H9 (cell line): ENCODE results near the gene ACOXL. TPM values are rescaled to one million over a fixed set of nuclear protein-coding genes. Genes with fewer than 3 reads are reported as not detected.

Experiments used
- DNase-seq: peaks from one replicate; pipeline ENCODE4 v3.0.0-alpha.2; 2017
- H2AFZ ChIP-seq: one replicate; pipeline ENCODE4 v1.6.1; 2013; ENCODE audit warnings: mild to moderate bottlenecking, low read length, control low read depth, moderate library complexity
- H2AK5ac ChIP-seq: 2 replicates; pipeline ENCODE4 v1.6.1; 2013; ENCODE audit warnings: low read length, control low read depth, mixed read lengths; ENCODE audit not compliant: insufficient read length
- H2BK120ac ChIP-seq: one replicate; pipeline ENCODE4 v1.6.1; 2013; ENCODE audit warnings: low read depth, mild to moderate bottlenecking, low read length, control low read depth, inconsistent platforms; ENCODE audit not compliant: poor library complexity, severe bottlenecking
- H2BK12ac ChIP-seq: 2 replicates; pipeline ENCODE4 v1.6.1; 2013; ENCODE audit warnings: low read length, control low read depth, mixed read lengths, low read depth; ENCODE audit not compliant: insufficient read length
- H2BK15ac ChIP-seq: 2 replicates; pipeline ENCODE4 v1.6.1; 2013; ENCODE audit warnings: low read depth, low read length, control low read depth
- H2BK20ac ChIP-seq: one replicate; pipeline ENCODE4 v1.6.1; 2013; ENCODE audit warnings: low read depth, mild to moderate bottlenecking, low read length, control low read depth, inconsistent platforms; ENCODE audit not compliant: poor library complexity, severe bottlenecking
- H2BK5ac ChIP-seq: 2 replicates; pipeline ENCODE4 v1.6.1; 2013; ENCODE audit warnings: low read length, control low read depth, mixed read lengths; ENCODE audit not compliant: insufficient read length
- H3K14ac ChIP-seq: 2 replicates; pipeline ENCODE4 v1.6.1; 2013; ENCODE audit warnings: low read length, control low read depth; ENCODE audit not compliant: insufficient read depth
- H3K18ac ChIP-seq: 2 replicates; pipeline ENCODE4 v1.6.1; 2013; ENCODE audit warnings: low read depth, mild to moderate bottlenecking, mixed read lengths, low read length, control low read depth; ENCODE audit not compliant: insufficient read length
- H3K23ac ChIP-seq: 2 replicates; pipeline ENCODE4 v1.6.1; 2013; ENCODE audit warnings: low read length, control low read depth, mixed read lengths, low read depth; ENCODE audit not compliant: insufficient read length
- H3K23me2 ChIP-seq: 2 replicates; pipeline ENCODE4 v1.6.1; 2013; ENCODE audit warnings: low read depth, mild to moderate bottlenecking, mixed read lengths, low read length, control low read depth; ENCODE audit not compliant: insufficient read length, poor library complexity, severe bottlenecking
- H3K27ac ChIP-seq: 2 replicates; pipeline ENCODE4 v1.5.1; 2013; ENCODE audit warnings: low read length, control low read depth, mixed read lengths, low read depth; ENCODE audit not compliant: insufficient read length
- H3K27me3 ChIP-seq: 2 replicates; pipeline ENCODE4 v1.6.1; 2013; ENCODE audit warnings: low read length, control low read depth, inconsistent platforms; ENCODE audit not compliant: insufficient read depth
- H3K4ac ChIP-seq: 2 replicates; pipeline ENCODE4 v1.6.1; 2013; ENCODE audit warnings: low read depth, mild to moderate bottlenecking, control low read depth, inconsistent platforms, low read length, moderate library complexity
- H3K4me1 ChIP-seq: 2 replicates; pipeline ENCODE4 v1.6.1; 2013; ENCODE audit warnings: low read length, control low read depth, inconsistent platforms; ENCODE audit not compliant: insufficient read depth
- H3K4me2 ChIP-seq: 2 replicates; pipeline ENCODE4 v1.6.1; 2013; ENCODE audit warnings: low read length, control low read depth, mixed read lengths; ENCODE audit not compliant: insufficient read length, insufficient read depth
- H3K56ac ChIP-seq: 2 replicates; pipeline ENCODE4 v1.6.1; 2013; ENCODE audit warnings: low read depth, mild to moderate bottlenecking, mixed read lengths, low read length, control low read depth; ENCODE audit not compliant: insufficient read length
- H3K79me1 ChIP-seq: 2 replicates; pipeline ENCODE4 v1.6.1; 2013; ENCODE audit warnings: low read depth, mild to moderate bottlenecking, moderate library complexity, low read length, control low read depth, inconsistent platforms; ENCODE audit not compliant: insufficient read depth, poor library complexity, severe bottlenecking
- H3K79me2 ChIP-seq: 2 replicates; pipeline ENCODE4 v1.6.1; 2013; ENCODE audit warnings: low read length, control low read depth, inconsistent platforms; ENCODE audit not compliant: insufficient read depth
- H3K9ac ChIP-seq: 2 replicates; pipeline ENCODE4 v1.6.1; 2013; ENCODE audit warnings: low read length, control low read depth, mixed read lengths; ENCODE audit not compliant: insufficient read length; ENCODE audit errors: extremely low read depth
- H3K9me3 ChIP-seq: one replicate; pipeline ENCODE4 v1.6.1; 2013; ENCODE audit warnings: low read depth, low read length, inconsistent platforms; ENCODE audit not compliant: control insufficient read depth
- H3T11ph ChIP-seq: one replicate; pipeline ENCODE4 v1.6.1; 2013; ENCODE audit warnings: mild to moderate bottlenecking, low read length, control low read depth, inconsistent platforms
- H4K20me1 ChIP-seq: one replicate; pipeline ENCODE4 v1.6.1; 2013; ENCODE audit not compliant: control insufficient read depth, insufficient read length, insufficient read depth
- H4K5ac ChIP-seq: 2 replicates; pipeline ENCODE4 v1.6.1; 2013; ENCODE audit warnings: low read depth, mild to moderate bottlenecking, mixed read lengths, low read length, control low read depth; ENCODE audit not compliant: insufficient read length
- H4K8ac ChIP-seq: replicated peaks from 2 replicates; pipeline ENCODE4 v1.6.1; 2013; ENCODE audit warnings: low read length, control low read depth, mixed read lengths, low read depth; ENCODE audit not compliant: insufficient read length
- H4K91ac ChIP-seq: 2 replicates; pipeline ENCODE4 v1.6.1; 2013; ENCODE audit warnings: low read depth, mild to moderate bottlenecking, moderate library complexity, mixed read lengths, low read length, control low read depth; ENCODE audit not compliant: insufficient read length
- H3K27ac Mint-ChIP-seq, 3 experiments: 2 replicates in 2 of 3; 3 replicates in 1 of 3; pipeline ENCODE4 v1.8.0; 2020 to 2021; ENCODE audit warnings: mixed read lengths in 3 of 3, mild to moderate bottlenecking in 1 of 3, moderate library complexity in 1 of 3
- H3K27me3 Mint-ChIP-seq: 2 replicates; pipeline ENCODE4 v1.8.0; 2021; ENCODE audit warnings: low read depth, mild to moderate bottlenecking, moderate library complexity, mixed read lengths
- H3K36me3 Mint-ChIP-seq, 3 experiments: 2 replicates in 2 of 3; 3 replicates in 1 of 3; pipeline ENCODE4 v1.8.0; 2020 to 2021; ENCODE audit warnings: low read depth in 3 of 3, mixed read lengths in 3 of 3; ENCODE audit not compliant: insufficient read depth in 1 of 3
- H3K4me1 Mint-ChIP-seq, 2 experiments: 2 replicates each; pipeline ENCODE4 v1.8.0; 2020; ENCODE audit warnings: mixed read lengths in 2 of 2
- H3K4me3 Mint-ChIP-seq, 2 experiments: 2 replicates in 1 of 2; 3 replicates in 1 of 2; pipeline ENCODE4 v1.8.0; 2020 to 2021; ENCODE audit warnings: mild to moderate bottlenecking in 2 of 2, mixed read lengths in 2 of 2, moderate library complexity in 1 of 2
- H3K9me3 Mint-ChIP-seq, 2 experiments: 2 replicates in 1 of 2; 3 replicates in 1 of 2; pipeline ENCODE4 v1.8.0; 2020; ENCODE audit warnings: mild to moderate bottlenecking in 2 of 2, mixed read lengths in 2 of 2, moderate library complexity in 1 of 2
- CTCF ChIP-seq: fragments of 200-600 bp; sonication (generic); conservative IDR thresholded peaks from 3 replicates; pipeline ENCODE4 v1.8.0; 2021; ENCODE audit warnings: antibody characterized with exemption, mild to moderate bottlenecking
- WGBS: extraction: QIAGEN DNeasy Blood & Tissue Kit; methylation state at CpG from one replicate; pipeline ENCODE4 v1.1.7; 2013; ENCODE audit warnings: missing lambda C conversion rate, low lambda C conversion rate, mixed read lengths; ENCODE audit not compliant: insufficient read length; ENCODE audit errors: extremely low coverage; 5-methylcytosine and 5-hydroxymethylcytosine counted together
- total RNA-seq: library from RNA; stranded (reverse); gene quantifications from 2 replicates; pipeline ENCODE4 v1.2.1, GENCODE V29; 2021

ACOXL gene
- total RNA-seq, 1 experiment from 2014 or later = 37.6 TPM

DNA sequence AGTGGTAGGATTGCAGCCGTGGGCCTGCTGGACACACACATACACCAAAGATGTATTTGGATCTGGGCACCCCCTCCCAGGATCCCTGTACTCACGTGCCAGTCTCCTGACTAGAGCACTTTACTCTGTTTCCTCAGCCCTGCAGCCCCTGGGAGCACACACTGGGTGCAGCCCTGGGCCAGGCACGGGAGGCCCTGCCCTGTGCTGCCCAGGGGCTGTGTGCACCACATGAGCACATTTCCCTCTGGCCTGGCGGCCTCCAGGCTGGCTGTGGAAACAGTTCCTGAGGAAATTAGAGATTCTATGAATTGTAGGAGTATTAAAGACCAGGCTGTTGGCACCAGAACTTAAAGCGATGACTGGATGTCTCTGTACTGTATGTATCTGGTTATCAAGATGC is 433.7 kb downstream of the ACOXL start:
- H3K36me3 Mint-ChIP-seq = peaks cover 12 to 42% (median 35%) of the 10 kb centered on the region in 3 experiments; a peak in 6 of 7 replicates
- no peak overlapping the region for H3K18ac ChIP-seq
- no peak overlapping the region for H3K9ac ChIP-seq
- H3K27me3 Mint-ChIP-seq = no peaks in the 10 kb centered on the region; the same call in 1 of the 2 replicates
- no peaks in the 10 kb centered on the region for H3K23me2 ChIP-seq
- H2AK5ac ChIP-seq = no peak overlapping the region
- H3K4me1 ChIP-seq = peaks cover 7% of the 10 kb centered on the region
- no peak overlapping the region for H2BK15ac ChIP-seq
- H3K14ac ChIP-seq = no peak overlapping the region
- H2BK12ac ChIP-seq = no peak overlapping the region
- no CpG with 5 or more reads among the region's 5 CpGs for WGBS
- no peak overlapping the region for H2BK120ac ChIP-seq
- no peak overlapping the region for H3K23ac ChIP-seq
- H3K4me1 Mint-ChIP-seq = peaks cover 41 to 47% of the 10 kb centered on the region in 2 experiments
- H3K79me2 ChIP-seq = no peaks in the 10 kb centered on the region
- no peak overlapping the region for H3K27ac ChIP-seq
- no peak overlapping the region for H3K4ac ChIP-seq
- H3K4me3 Mint-ChIP-seq = no peak overlapping the region
- TF ChIP-seq CTCF = no peak
- H2BK20ac ChIP-seq = no peak overlapping the region
- H3K27ac Mint-ChIP-seq = no peak overlapping the region
- H4K20me1 ChIP-seq = no peaks in the 10 kb centered on the region
- no peak overlapping the region for H4K5ac ChIP-seq
- H3K4me2 ChIP-seq = no peak overlapping the region
- no peak overlapping the region for H2AFZ ChIP-seq
- H3T11ph ChIP-seq = no peak overlapping the region
- no peak overlapping the region for H4K8ac ChIP-seq
- no peak overlapping the region for H2BK5ac ChIP-seq
- H4K91ac ChIP-seq = no peak overlapping the region
- no peaks in the 10 kb centered on the region for H3K9me3 ChIP-seq
- no peak overlapping the region for H3K56ac ChIP-seq
- no peaks in the 10 kb centered on the region for H3K27me3 ChIP-seq
- peak; percentile 18 for DNase-seq
- H3K79me1 ChIP-seq = no peaks in the 10 kb centered on the region
- H3K9me3 Mint-ChIP-seq = no peaks in the 10 kb centered on the region
